ENCODE data around the gene FADS6.
A peak's percentile ranks its signal among the peaks of the same experiment; 100 is the strongest.
"Not testable (repeated sequence)": the region's sequence is repeated elsewhere in the genome, so short reads cannot be mapped to it uniquely, and the experiment has no call there.

The FADS6 gene

GRCh38 chr17:74872313-74873036 lies 21.0 kb downstream of the FADS6 start, which contains the start of gene FDXR:
Gene FDXR, minus strand, starts transcription at chr17:74872994. Its CDS starts 50 bp downstream, at chr17:74872944.
- peaks cover 24% of the 10 kb centered on the region for H3K4me1 Mint-ChIP-seq (ENCODE audit: low read depth)
- peak within 1 kb of the TSS; percentile 89 for H3K27ac Mint-ChIP-seq
- H3K27me3 Mint-ChIP-seq (ENCODE audit: low read depth): peaks cover 3% of the 10 kb centered on the region
- H3K36me3 Mint-ChIP-seq (ENCODE audit: low read depth): peaks cover 5% of the 10 kb centered on the region
- H3K4me3 Mint-ChIP-seq: peak within 1 kb of the TSS; percentile 92
- no peak for DNase-seq (ENCODE audit: low spot score)
- H3K9me3 Mint-ChIP-seq: no peaks in the 10 kb centered on the region

DNA sequence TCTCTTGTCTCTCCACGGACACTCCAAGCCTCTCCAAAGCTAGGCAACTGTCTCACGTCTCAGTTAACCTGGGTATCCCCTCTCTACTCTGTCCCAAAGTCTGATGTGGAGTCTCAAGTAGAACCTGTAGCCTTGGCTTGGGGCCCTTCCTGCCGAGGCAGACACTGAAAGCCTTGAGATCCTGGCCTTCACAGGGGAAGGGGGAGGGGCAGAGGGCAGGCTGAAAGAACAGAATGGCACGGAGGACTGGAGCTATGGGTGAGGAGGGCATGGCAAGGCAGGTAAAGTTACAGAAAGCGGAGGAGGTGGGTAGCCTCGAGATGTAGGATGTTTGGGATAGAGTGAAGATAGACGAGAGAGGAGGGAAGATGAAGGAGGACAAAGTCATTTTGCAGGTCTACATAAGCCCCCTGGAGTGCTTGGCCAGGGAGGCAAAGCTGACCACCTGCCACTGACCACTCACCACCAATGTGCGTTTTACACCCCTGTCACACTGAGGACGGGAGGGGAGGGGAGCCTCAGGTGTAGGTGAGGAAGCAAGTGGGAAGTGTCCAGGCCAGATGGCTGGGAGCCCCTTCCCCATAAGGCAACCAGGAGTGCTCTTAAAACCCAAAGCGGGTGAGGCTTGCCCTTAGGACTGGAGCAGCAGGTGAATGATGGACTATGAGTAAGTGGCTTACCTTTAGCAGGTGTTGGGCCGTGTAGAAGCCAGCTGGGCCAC lies 21.9 kb downstream of the FADS6 start:
- Mint-ChIP-seq H3K9me3 (no peaks in the 10 kb centered on the region), H3K27me3 (ENCODE audit: low read depth) (peaks cover 3% of the 10 kb centered on the region), H3K4me3 (peak overlapping the region; percentile 92), H3K27ac (no peak overlapping the region), H3K36me3 (ENCODE audit: low read depth) (peaks cover 5% of the 10 kb centered on the region), H3K4me1 (ENCODE audit: low read depth) (peaks cover 24% of the 10 kb centered on the region)
- no peak for DNase-seq (ENCODE audit: low spot score)

DNA sequence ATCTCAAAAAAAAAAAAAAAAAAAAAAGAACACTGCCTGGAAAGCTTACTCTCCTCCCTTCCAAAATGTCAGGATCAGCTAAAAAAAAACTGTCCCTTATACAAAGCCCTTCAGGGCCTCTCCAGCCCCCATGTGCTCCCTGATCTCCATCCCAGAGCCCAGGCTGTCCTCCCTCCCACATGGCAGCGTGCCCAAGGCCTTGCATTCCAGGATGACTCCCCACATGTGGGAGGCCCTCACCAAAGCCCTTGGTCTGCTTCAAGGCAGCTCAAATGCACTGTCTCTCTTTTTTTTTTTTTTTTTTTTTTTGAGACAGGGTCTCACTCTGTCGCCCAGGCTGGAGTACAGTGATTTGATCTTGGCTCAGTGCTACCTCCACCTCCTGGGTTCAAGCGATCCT lies 22.9 kb downstream of the FADS6 start:
- Mint-ChIP-seq H3K27ac (no peak overlapping the region), H3K4me3 (no peak overlapping the region), H3K4me1 (ENCODE audit: low read depth) (peaks cover 24% of the 10 kb centered on the region), H3K36me3 (ENCODE audit: low read depth) (peaks cover 5% of the 10 kb centered on the region), H3K27me3 (ENCODE audit: low read depth) (peaks cover 3% of the 10 kb centered on the region), H3K9me3 (no peaks in the 10 kb centered on the region)
- DNase-seq (ENCODE audit: low spot score): no peak

GRCh38 chr17:74870028-74870427 lies 23.4 kb downstream of the FADS6 start:
- DNase-seq (ENCODE audit: low spot score); H3K4me3 Mint-ChIP-seq; H3K9me3 Mint-ChIP-seq; H3K27me3 Mint-ChIP-seq (ENCODE audit: low read depth); H3K27ac Mint-ChIP-seq; H3K36me3 Mint-ChIP-seq (ENCODE audit: low read depth): not testable (repeated sequence)
- peaks cover 23% of the 10 kb centered on the region for H3K4me1 Mint-ChIP-seq (ENCODE audit: low read depth)

GRCh38 chr17:74868908-74869255 lies 24.6 kb downstream of the FADS6 start:
- Mint-ChIP-seq H3K27me3 (ENCODE audit: low read depth) (peaks cover 3% of the 10 kb centered on the region), H3K4me3 (no peak overlapping the region), H3K9me3 (no peaks in the 10 kb centered on the region), H3K4me1 (ENCODE audit: low read depth) (peaks cover 24% of the 10 kb centered on the region), H3K36me3 (ENCODE audit: low read depth) (peaks cover 11% of the 10 kb centered on the region), H3K27ac (no peak overlapping the region)
- no peak for DNase-seq (ENCODE audit: low spot score)

DNA sequence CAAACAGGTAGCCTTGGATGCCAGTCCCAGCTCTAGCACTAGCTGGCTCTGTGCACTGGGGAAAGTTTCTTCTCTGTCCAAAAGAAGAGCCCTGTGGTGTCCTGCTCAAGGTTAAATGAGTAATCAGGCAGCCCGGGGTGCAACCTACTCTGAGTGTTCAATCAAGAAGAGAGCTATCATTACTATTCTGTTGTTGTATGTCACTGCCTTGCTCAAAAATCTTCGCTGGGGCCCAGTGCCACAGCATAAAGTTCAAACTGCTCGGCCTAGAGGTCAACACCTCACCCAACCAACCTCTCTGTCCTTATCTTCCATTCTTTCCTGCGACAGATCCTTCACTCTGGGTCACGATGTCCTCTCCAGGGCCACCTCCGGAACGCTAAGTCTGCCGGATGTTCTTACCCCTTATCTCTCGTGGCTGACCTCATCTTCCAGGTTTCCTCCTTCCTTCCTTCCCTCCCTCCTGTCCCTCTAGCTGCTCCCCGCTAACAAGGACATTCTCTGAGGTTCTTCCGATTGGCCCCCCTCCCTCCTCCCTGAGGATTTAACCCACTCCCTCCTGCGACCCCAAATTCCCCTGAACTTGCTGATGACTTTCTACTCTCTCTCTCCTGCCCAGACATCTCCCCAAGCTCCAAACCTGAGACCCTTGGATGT lies 25.1 kb downstream of the FADS6 start:
- peaks cover 21% of the 10 kb centered on the region for H3K4me1 Mint-ChIP-seq (ENCODE audit: low read depth)
- H3K4me3 Mint-ChIP-seq: no peak overlapping the region
- peaks cover 14% of the 10 kb centered on the region for H3K36me3 Mint-ChIP-seq (ENCODE audit: low read depth)
- H3K9me3 Mint-ChIP-seq: no peaks in the 10 kb centered on the region
- no peak overlapping the region for H3K27ac Mint-ChIP-seq
- H3K27me3 Mint-ChIP-seq (ENCODE audit: low read depth): peaks cover 3% of the 10 kb centered on the region
- no peak for DNase-seq (ENCODE audit: low spot score)

GRCh38 chr17:74866198-74866835 lies 27.1 kb downstream of the FADS6 start:
- Mint-ChIP-seq H3K36me3 (ENCODE audit: low read depth) (peaks cover 14% of the 10 kb centered on the region), H3K27ac (no peak overlapping the region), H3K4me1 (ENCODE audit: low read depth) (peaks cover 12% of the 10 kb centered on the region), H3K9me3 (no peaks in the 10 kb centered on the region), H3K27me3 (ENCODE audit: low read depth) (peaks cover 8% of the 10 kb centered on the region), H3K4me3 (no peak overlapping the region)
- no peak for DNase-seq (ENCODE audit: low spot score)

- Mint-ChIP-seq H3K27ac (no peak overlapping the region), H3K4me1 (ENCODE audit: low read depth) (peaks cover 11% of the 10 kb centered on the region), H3K4me3 (no peak overlapping the region)
Measured at GRCh38 chr17:74865504-74866197, 27.8 kb downstream of the FADS6 start.

GRCh38 chr17:74864866-74865395 lies 28.5 kb downstream of the FADS6 start:
- DNase-seq (ENCODE audit: low spot score): peak; percentile 60
- H3K4me3 Mint-ChIP-seq: no peak overlapping the region
- peak overlapping the region; percentile 39 for H3K27ac Mint-ChIP-seq

More at GRCh38 chr17:74865504-74866197, 27.8 kb downstream of the FADS6 start:
- no peak for DNase-seq (ENCODE audit: low spot score)
- peaks cover 13% of the 10 kb centered on the region for H3K36me3 Mint-ChIP-seq (ENCODE audit: low read depth)
- H3K27me3 Mint-ChIP-seq (ENCODE audit: low read depth): peaks cover 10% of the 10 kb centered on the region
- H3K9me3 Mint-ChIP-seq: no peaks in the 10 kb centered on the region

DNA sequence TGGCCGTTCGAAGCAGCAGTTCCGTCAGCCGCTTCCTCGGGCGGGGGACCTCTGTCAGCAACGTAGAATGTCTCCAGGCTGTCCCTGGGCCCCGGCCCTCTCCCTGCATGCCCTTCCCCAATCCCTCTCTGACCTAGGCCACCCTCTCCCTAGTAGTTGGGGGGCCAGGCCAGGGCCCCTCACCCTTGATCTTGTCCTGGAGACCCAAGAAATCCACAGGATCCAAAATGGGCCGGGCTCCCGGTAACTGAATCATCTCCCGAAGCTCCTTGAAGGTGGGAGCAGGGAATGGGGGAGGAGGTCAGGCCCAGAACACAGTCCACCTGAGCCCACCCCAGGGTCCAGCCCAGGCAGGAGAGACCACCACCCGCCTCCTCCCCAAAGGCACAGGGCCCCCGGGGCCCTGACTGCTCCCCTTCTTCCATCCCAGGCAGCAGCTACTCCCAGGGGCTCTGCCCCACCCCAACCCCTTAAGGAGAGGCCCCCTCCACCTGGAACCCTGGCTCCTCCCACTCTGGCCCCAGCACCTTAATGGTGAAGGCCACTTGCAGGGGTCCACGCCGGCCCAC lies 29.1 kb downstream of the FADS6 start:
- Mint-ChIP-seq H3K36me3 (ENCODE audit: low read depth) (peaks cover 13% of the 10 kb centered on the region), H3K4me3 (no peak overlapping the region), H3K9me3 (no peaks in the 10 kb centered on the region), H3K27ac (no peak overlapping the region), H3K4me1 (ENCODE audit: low read depth) (peaks cover 11% of the 10 kb centered on the region), H3K27me3 (ENCODE audit: low read depth) (peaks cover 18% of the 10 kb centered on the region)
- no peak for DNase-seq (ENCODE audit: low spot score)

More at GRCh38 chr17:74864866-74865395, 28.5 kb downstream of the FADS6 start:
- Mint-ChIP-seq H3K36me3 (ENCODE audit: low read depth) (peaks cover 13% of the 10 kb centered on the region), H3K9me3 (no peaks in the 10 kb centered on the region), H3K4me1 (ENCODE audit: low read depth) (peaks cover 11% of the 10 kb centered on the region), H3K27me3 (ENCODE audit: low read depth) (peaks cover 16% of the 10 kb centered on the region)

GRCh38 chr17:74863420-74864296 lies 29.8 kb downstream of the FADS6 start:
- Mint-ChIP-seq H3K9me3 (no peaks in the 10 kb centered on the region), H3K36me3 (ENCODE audit: low read depth) (peaks cover 13% of the 10 kb centered on the region), H3K4me3 (no peak overlapping the region), H3K27me3 (ENCODE audit: low read depth) (peaks cover 25% of the 10 kb centered on the region), H3K4me1 (ENCODE audit: low read depth) (peaks cover 11% of the 10 kb centered on the region), H3K27ac (no peak overlapping the region)
- DNase-seq (ENCODE audit: low spot score): no peak

GRCh38 chr17:74862919-74863318 lies 30.5 kb downstream of the FADS6 start:
- Mint-ChIP-seq H3K4me1 (ENCODE audit: low read depth) (peaks cover 8% of the 10 kb centered on the region), H3K27ac (no peak overlapping the region), H3K4me3 (no peak overlapping the region), H3K9me3 (no peaks in the 10 kb centered on the region), H3K27me3 (ENCODE audit: low read depth) (peaks cover 31% of the 10 kb centered on the region), H3K36me3 (ENCODE audit: low read depth) (peaks cover 13% of the 10 kb centered on the region)
- DNase-seq (ENCODE audit: low spot score): no peak

Measured in T-helper 2 cell treated with Interferon-gamma antibody and Interleukin-4, amounts not matched to agents 5 μg/mL and 100 μg/mL, for 36 hours (primary cell).